ENCODE data around the gene RAPGEF1.

The RAPGEF1 gene

DNA sequence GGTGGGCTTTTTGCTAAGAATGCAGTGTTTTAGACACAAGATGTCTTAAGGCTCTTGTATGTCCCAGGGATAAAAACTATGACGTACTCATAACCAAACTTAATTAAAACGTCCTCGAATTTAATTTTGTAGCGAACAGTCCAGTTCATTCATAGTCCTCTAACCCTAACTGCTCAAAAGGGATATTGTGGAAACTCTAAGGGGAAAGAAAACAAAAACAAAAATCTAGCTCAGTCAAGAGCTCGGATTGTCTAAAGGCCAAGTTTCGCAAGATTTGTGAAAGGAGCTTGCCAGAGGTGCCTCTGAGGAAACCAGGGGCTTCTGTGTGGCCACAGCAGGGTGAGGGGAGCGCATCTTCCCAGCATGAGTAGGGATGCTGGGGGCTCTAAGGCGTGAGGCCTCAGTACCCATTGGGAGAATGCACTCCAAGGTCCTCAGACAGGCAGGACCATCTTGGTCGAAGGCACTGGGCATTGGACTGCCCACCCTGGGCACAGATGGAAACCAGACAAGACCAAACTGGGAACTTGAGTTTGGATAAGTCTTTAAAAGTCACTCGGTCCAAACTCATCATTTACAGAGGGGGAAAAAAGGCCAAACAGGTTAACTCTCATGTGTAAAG, 122.8 kb downstream of the RAPGEF1 start:
- H3K4me1 ChIP-seq (ENCODE audit: insufficient read depth, poor library complexity, severe bottlenecking): no peaks in the 10 kb centered on the region
- no peak overlapping the region for H3K4me3 ChIP-seq (ENCODE audit: severe bottlenecking)
- no peaks in the 10 kb centered on the region for H3K9me3 ChIP-seq (ENCODE audit: severe bottlenecking)
- no peak overlapping the region for H3K27ac ChIP-seq (ENCODE audit: poor library complexity, severe bottlenecking)
- ATAC-seq (ENCODE audit: low read depth) (no peak), DNase-seq (ENCODE audit: low spot score) (no peak)
- H3K27me3 ChIP-seq (ENCODE audit: insufficient read depth, poor library complexity, severe bottlenecking): no peaks in the 10 kb centered on the region
- TF ChIP-seq, protein P1, sequence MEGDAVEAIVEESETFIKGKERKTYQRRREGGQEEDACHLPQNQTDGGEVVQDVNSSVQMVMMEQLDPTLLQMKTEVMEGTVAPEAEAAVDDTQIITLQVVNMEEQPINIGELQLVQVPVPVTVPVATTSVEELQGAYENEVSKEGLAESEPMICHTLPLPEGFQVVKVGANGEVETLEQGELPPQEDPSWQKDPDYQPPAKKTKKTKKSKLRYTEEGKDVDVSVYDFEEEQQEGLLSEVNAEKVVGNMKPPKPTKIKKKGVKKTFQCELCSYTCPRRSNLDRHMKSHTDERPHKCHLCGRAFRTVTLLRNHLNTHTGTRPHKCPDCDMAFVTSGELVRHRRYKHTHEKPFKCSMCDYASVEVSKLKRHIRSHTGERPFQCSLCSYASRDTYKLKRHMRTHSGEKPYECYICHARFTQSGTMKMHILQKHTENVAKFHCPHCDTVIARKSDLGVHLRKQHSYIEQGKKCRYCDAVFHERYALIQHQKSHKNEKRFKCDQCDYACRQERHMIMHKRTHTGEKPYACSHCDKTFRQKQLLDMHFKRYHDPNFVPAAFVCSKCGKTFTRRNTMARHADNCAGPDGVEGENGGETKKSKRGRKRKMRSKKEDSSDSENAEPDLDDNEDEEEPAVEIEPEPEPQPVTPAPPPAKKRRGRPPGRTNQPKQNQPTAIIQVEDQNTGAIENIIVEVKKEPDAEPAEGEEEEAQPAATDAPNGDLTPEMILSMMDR (IDR thresholded peaks at IDR 0.05; ENCODE audit: poor library complexity, severe bottlenecking): no peak
- H3K36me3 ChIP-seq (ENCODE audit: low read depth): peaks cover 15% of the 10 kb centered on the region

DNA sequence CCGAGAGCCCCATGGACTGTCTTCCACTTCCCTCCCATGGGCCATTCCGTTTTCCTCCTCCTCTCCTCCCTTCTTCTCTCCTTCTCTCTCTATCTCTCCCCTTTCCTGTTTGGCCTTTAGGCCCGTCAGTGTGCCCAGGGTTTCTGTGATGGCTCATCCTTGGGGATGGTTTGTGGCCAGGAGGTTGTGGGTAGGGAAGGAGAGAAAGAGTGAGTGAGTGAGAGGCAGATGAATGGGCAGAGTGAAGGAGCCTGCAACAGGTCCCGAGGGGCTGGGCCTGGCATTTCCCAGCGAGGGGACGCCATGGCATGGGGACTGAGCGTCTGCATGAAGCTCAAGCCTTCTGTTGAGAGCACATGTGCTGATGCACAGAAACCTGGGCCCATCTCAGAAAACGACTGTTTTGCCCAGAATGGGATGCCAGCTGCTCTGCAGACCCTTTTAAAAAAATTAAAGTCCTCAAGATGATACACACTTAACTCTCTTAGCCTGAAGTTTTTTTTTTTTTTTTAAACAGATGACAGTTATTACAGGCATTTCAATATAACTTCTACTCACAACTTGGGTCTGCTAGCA, 125.4 kb downstream of the RAPGEF1 start:
- H3K27me3 ChIP-seq (ENCODE audit: insufficient read depth, poor library complexity, severe bottlenecking): no peaks in the 10 kb centered on the region
- H3K4me1 ChIP-seq (ENCODE audit: insufficient read depth, poor library complexity, severe bottlenecking): peaks cover 6% of the 10 kb centered on the region
- H3K4me3 ChIP-seq (ENCODE audit: severe bottlenecking): no peak overlapping the region
- ATAC-seq (ENCODE audit: low read depth) (no peak), DNase-seq (ENCODE audit: low spot score) (no peak)
- H3K36me3 ChIP-seq (ENCODE audit: low read depth): peaks cover 10% of the 10 kb centered on the region
- no peak overlapping the region for H3K27ac ChIP-seq (ENCODE audit: poor library complexity, severe bottlenecking)
- H3K9me3 ChIP-seq (ENCODE audit: severe bottlenecking): no peaks in the 10 kb centered on the region
- TF ChIP-seq, protein P1 (IDR thresholded peaks at IDR 0.05; ENCODE audit: poor library complexity, severe bottlenecking): no peak

GRCh38 chr9:131613921-131614320, 126.0 kb downstream of the RAPGEF1 start:
- 0 out of 2 replicates have a peak, but pooled peaks cover 5% of the 10 kb centered on the region for H3K36me3 ChIP-seq (ENCODE audit: low read depth)
- H3K9me3 ChIP-seq (ENCODE audit: severe bottlenecking): no peaks in the 10 kb centered on the region
- H3K27me3 ChIP-seq (ENCODE audit: insufficient read depth, poor library complexity, severe bottlenecking): no peaks in the 10 kb centered on the region
- no peak for ATAC-seq (ENCODE audit: low read depth)
- DNase-seq (ENCODE audit: low spot score): no peak
- no peak overlapping the region for H3K4me3 ChIP-seq (ENCODE audit: severe bottlenecking)
- H3K4me1 ChIP-seq (ENCODE audit: insufficient read depth, poor library complexity, severe bottlenecking): peaks cover 11% of the 10 kb centered on the region
- H3K27ac ChIP-seq (ENCODE audit: poor library complexity, severe bottlenecking): no peak overlapping the region
- TF ChIP-seq, protein P1 (IDR thresholded peaks at IDR 0.05; ENCODE audit: poor library complexity, severe bottlenecking): no peak

- Histone ChIP-seq H3K4me1 (ENCODE audit: insufficient read depth, poor library complexity, severe bottlenecking) (peaks cover 20% of the 10 kb centered on the region), H3K9me3 (ENCODE audit: severe bottlenecking) (no peaks in the 10 kb centered on the region), H3K27ac (ENCODE audit: poor library complexity, severe bottlenecking) (no peak overlapping the region), H3K4me3 (ENCODE audit: severe bottlenecking) (no peak overlapping the region), H3K27me3 (ENCODE audit: insufficient read depth, poor library complexity, severe bottlenecking) (no peaks in the 10 kb centered on the region), H3K36me3 (ENCODE audit: low read depth) (no peaks in the 10 kb centered on the region)
- DNase-seq (ENCODE audit: low spot score): no peak
- no peak for ATAC-seq (ENCODE audit: low read depth)
- TF ChIP-seq, protein P1 (IDR thresholded peaks at IDR 0.05; ENCODE audit: poor library complexity, severe bottlenecking): no peak
Measured at GRCh38 chr9:131612851-131613250, 127.0 kb downstream of the RAPGEF1 start.

All from RWPE2 (cell line).